ENCODE measurements around the gene TXK.

Gene TXK

DNA sequence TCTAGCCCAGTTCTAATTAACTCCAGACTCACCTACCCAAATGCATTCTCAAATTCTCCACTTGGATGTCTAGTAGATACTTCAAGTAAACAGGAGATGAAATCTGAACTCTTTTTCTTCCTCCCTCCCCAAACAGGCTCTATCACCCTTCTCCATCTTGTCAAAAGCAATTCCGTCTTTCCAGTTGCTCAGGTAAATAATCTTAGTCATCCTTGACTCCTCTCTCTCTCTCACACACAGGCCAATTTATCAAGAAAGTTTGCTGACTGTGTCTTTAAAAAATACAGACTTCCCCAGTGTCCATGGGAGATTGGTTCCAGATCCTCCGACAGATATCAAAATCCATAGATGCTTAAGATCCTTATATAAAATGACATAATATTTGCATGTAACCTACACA lies 12.9 kb downstream of the TXK start:
- Histone ChIP-seq H3K27me3 (ENCODE audit: insufficient read depth, low read length, poor library complexity, severe bottlenecking) (no peaks in the 10 kb centered on the region), H3K36me3 (ENCODE audit: insufficient read depth, low read length) (no peaks in the 10 kb centered on the region), H2AFZ (ENCODE audit: low read length) (no peak overlapping the region), H3K4me3 (ENCODE audit: low read length, poor library complexity, severe bottlenecking) (no peak overlapping the region), H3K79me2 (ENCODE audit: insufficient read depth, low read length) (no peaks in the 10 kb centered on the region), H3K4me1 (ENCODE audit: insufficient read depth, low read length, poor library complexity, severe bottlenecking) (peaks cover 22% of the 10 kb centered on the region), H3F3A (ENCODE audit: low read depth) (no peaks in the 10 kb centered on the region), H4K20me1 (ENCODE audit: insufficient read depth, low read length, poor library complexity, severe bottlenecking) (no peaks in the 10 kb centered on the region), H3K9me2 (replicated peaks; ENCODE audit: low read depth, low read length) (no peaks in the 10 kb centered on the region), H3K9me3 (ENCODE audit: insufficient read depth, low read depth, low read length) (no peaks in the 10 kb centered on the region), H3K4me2 (ENCODE audit: low read depth, low read length, poor library complexity, severe bottlenecking) (no peak overlapping the region), H3K9ac (ENCODE audit: low read depth, low read length, poor library complexity, severe bottlenecking) (no peak overlapping the region)
- no peak for TF ChIP-seq EZH2phosphoT487 (IDR thresholded peaks at IDR 0.05; ENCODE audit: borderline replicate concordance)
- TF ChIP-seq, protein P1, sequence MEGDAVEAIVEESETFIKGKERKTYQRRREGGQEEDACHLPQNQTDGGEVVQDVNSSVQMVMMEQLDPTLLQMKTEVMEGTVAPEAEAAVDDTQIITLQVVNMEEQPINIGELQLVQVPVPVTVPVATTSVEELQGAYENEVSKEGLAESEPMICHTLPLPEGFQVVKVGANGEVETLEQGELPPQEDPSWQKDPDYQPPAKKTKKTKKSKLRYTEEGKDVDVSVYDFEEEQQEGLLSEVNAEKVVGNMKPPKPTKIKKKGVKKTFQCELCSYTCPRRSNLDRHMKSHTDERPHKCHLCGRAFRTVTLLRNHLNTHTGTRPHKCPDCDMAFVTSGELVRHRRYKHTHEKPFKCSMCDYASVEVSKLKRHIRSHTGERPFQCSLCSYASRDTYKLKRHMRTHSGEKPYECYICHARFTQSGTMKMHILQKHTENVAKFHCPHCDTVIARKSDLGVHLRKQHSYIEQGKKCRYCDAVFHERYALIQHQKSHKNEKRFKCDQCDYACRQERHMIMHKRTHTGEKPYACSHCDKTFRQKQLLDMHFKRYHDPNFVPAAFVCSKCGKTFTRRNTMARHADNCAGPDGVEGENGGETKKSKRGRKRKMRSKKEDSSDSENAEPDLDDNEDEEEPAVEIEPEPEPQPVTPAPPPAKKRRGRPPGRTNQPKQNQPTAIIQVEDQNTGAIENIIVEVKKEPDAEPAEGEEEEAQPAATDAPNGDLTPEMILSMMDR (conservative IDR thresholded peaks at IDR 0.05; ENCODE audit: low read length) = no peak

DNA sequence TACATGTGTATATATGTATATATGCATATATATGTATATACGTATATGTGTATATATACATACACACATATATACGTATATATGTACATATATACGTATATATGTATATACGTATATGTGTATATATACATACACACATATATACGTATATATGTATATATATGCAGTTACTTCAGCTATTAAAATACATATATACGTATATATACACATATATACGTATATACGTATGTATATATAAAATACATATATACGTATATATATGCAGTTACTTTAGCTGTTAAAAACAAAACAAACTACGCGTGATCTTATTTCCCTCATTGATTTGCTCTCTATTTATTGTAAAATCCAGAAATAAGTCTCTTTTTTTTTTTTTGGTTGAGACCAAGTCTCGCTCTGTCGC lies 13.9 kb downstream of the TXK start:
- H2AFZ ChIP-seq (ENCODE audit: low read length) = no peak overlapping the region
- no peaks in the 10 kb centered on the region for H3K36me3 ChIP-seq (ENCODE audit: insufficient read depth, low read length)
- H3K4me3 ChIP-seq (ENCODE audit: low read length, poor library complexity, severe bottlenecking) = no peak overlapping the region
- peaks cover 22% of the 10 kb centered on the region for H3K4me1 ChIP-seq (ENCODE audit: insufficient read depth, low read length, poor library complexity, severe bottlenecking)
- no peak overlapping the region for H3K9ac ChIP-seq (ENCODE audit: low read depth, low read length, poor library complexity, severe bottlenecking)
- H3K79me2 ChIP-seq (ENCODE audit: insufficient read depth, low read length) = no peaks in the 10 kb centered on the region
- H3F3A ChIP-seq (ENCODE audit: low read depth) = no peaks in the 10 kb centered on the region
- no peaks in the 10 kb centered on the region for H3K27me3 ChIP-seq (ENCODE audit: insufficient read depth, low read length, poor library complexity, severe bottlenecking)
- H3K4me2 ChIP-seq (ENCODE audit: low read depth, low read length, poor library complexity, severe bottlenecking) = no peak overlapping the region
- no peaks in the 10 kb centered on the region for H3K9me3 ChIP-seq (ENCODE audit: insufficient read depth, low read depth, low read length)
- no peaks in the 10 kb centered on the region for H4K20me1 ChIP-seq (ENCODE audit: insufficient read depth, low read length, poor library complexity, severe bottlenecking)
- no peak for TF ChIP-seq EZH2phosphoT487 (IDR thresholded peaks at IDR 0.05; ENCODE audit: borderline replicate concordance)
- TF ChIP-seq, protein P1 (conservative IDR thresholded peaks at IDR 0.05; ENCODE audit: low read length) = no peak
- H3K9me2 ChIP-seq (replicated peaks; ENCODE audit: low read depth, low read length) = no peaks in the 10 kb centered on the region

DNA sequence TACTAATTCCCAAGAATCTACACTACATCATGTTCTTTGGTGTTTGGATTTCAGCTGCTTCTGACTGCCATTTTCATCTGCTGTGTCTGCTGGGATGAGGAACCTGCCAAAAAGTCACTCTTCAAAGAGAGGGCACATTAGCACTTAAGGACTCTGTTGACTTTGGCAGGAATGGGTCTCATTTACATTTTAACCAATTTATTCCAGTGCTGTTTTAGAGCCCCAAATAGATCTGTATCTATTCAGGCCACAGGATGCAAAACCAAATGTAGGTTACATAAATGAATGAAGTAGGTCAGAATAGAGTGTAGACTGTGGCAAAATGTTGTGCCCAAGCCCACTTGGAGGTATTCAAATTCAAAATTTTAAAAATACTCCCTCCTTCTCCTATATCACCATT lies 14.4 kb downstream of the TXK start:
- no peaks in the 10 kb centered on the region for H3F3A ChIP-seq (ENCODE audit: low read depth)
- no peak overlapping the region for H3K9ac ChIP-seq (ENCODE audit: low read depth, low read length, poor library complexity, severe bottlenecking)
- no peaks in the 10 kb centered on the region for H3K36me3 ChIP-seq (ENCODE audit: insufficient read depth, low read length)
- no peak overlapping the region for H3K4me3 ChIP-seq (ENCODE audit: low read length, poor library complexity, severe bottlenecking)
- H2AFZ ChIP-seq (ENCODE audit: low read length) = no peak overlapping the region
- H4K20me1 ChIP-seq (ENCODE audit: insufficient read depth, low read length, poor library complexity, severe bottlenecking) = no peaks in the 10 kb centered on the region
- H3K9me3 ChIP-seq (ENCODE audit: insufficient read depth, low read depth, low read length) = no peaks in the 10 kb centered on the region
- no peaks in the 10 kb centered on the region for H3K27me3 ChIP-seq (ENCODE audit: insufficient read depth, low read length, poor library complexity, severe bottlenecking)
- no peaks in the 10 kb centered on the region for H3K9me2 ChIP-seq (replicated peaks; ENCODE audit: low read depth, low read length)
- TF ChIP-seq, protein P1 (conservative IDR thresholded peaks at IDR 0.05; ENCODE audit: low read length) = no peak
- no peak for TF ChIP-seq EZH2phosphoT487 (IDR thresholded peaks at IDR 0.05; ENCODE audit: borderline replicate concordance)
- peaks cover 23% of the 10 kb centered on the region for H3K4me1 ChIP-seq (ENCODE audit: insufficient read depth, low read length, poor library complexity, severe bottlenecking)
- H3K4me2 ChIP-seq (ENCODE audit: low read depth, low read length, poor library complexity, severe bottlenecking) = no peak overlapping the region
- H3K79me2 ChIP-seq (ENCODE audit: insufficient read depth, low read length) = no peaks in the 10 kb centered on the region
